NCI-H2107 treated with DMSO at 0.1 percent for 48 hours (cell line): ENCODE measurements around the gene RNF186.

ENCODE experiments used
- DNase-seq: peaks from one replicate; lab custom pipeline; 2025; ENCODE audit not compliant: unreplicated experiment; lab: John Stamatoyannopoulos, UW

Gene RNF186

DNA sequence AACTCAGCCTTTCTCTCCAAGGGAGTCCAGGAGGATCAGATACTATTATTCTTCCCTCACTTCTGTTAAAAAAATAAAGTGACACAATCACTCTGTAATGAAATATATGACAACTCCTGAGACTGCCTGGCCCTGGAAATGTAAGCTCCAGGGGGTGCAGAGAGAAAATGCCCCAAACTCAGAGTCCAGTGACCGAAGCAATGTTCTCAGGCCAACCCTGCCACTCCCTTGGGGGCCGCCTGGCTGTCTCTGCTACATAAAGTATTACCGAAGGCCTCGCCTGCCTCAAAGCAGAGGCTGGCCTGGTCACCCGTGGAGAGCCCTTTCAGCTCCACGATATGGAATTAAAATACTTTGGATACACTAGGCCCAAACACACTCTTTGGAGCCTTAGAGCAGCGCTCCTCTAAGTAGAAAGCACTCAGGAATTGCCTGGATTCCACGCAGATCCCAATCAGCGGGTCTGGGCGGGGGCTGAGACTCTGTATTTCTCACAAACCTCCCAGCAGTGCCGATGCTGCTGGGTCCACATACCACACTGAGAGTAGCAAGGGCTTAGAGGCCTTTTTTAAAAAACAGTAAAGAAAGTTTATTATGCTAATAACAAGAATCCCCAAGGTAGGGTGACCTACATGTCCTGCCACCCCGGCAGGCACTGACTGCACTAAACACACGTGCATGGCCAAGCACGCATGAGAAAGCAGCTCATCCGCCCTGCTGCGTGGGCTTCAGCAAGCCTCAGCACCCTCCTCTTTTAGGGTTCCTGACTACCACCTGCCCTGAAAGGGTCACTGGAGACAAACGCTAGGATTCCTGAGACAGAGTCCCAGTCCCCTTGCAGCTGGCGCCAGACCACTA is 46.5 kb downstream of the RNF186 start:
- no peak for DNase-seq

DNA sequence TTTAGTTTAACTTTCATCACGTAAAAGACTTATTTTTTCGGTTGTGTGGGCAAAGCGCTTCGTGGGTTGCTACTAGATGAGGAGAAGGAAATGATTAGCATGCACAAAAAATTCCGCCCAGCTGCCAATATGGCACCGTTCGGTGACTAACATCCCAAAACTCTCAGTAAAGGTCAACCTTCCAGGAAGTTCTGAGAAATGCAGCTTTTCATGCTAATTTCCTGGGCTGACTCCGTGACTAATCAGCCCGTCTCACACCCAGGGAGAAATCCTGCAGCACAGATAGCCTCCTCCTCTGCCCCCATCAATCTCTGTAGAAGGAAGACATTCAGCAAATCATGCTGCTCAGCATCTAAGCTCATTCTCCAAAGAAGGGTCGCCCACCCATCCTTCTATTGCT is 49.5 kb downstream of the RNF186 start:
- DNase-seq = no peak

GRCh38 chr1:19764848-19765247 is 50.2 kb downstream of the RNF186 start:
- DNase-seq = no peak
